K562 (cell line): Measurements from ENCODE around the gene SLC7A11. TPM values are rescaled to one million over a fixed set of nuclear protein-coding genes. Genes with fewer than 3 reads are reported as not detected.

Experiments used
- ATAC-seq: fragments of 200-7000 bp; cut with Tn5 transposase; 3 replicates; pipeline ENCODE4 v1.9.1; 2020; ENCODE audit warnings: moderate library complexity
- BruUV-seq: library from RNA; stranded (reverse); fragments of 400-500 nt; replicated peaks from 2 replicates; lab custom pipeline; 2021; lab: Mats Ljungman, UMichigan
- CTCF ChIA-PET: fragments of 300-600 bp; formaldehyde crosslinking; extraction: SDS; loops from one replicate; lab custom pipeline; 2021; ENCODE audit warnings: low intra/inter-chr PET ratio; lab: Yijun Ruan, JAX
- POLR2A ChIA-PET: fragments of 300-600, 350-650 bp; sonication (Branson Sonifier 250); formaldehyde crosslinking; extraction: SDS; loops from one replicate; lab custom pipeline; 2021; ENCODE audit warnings: antibody characterized with exemption, inconsistent platforms; lab: Yijun Ruan, JAX
- DNase-seq, 4 experiments: peaks; one replicate each; pipeline versions ENCODE4 v3.0.0 to v3.0.0-alpha.2; 2011 to 2018; ENCODE audit warnings: low spot score in 3 of 4, mixed read lengths in 3 of 4; ENCODE audit errors: extremely low read depth in 1 of 4
- FAIRE-seq: peaks from 2 replicates; lab custom pipeline; 2011; peaks lifted over from hg19 to GRCh38; lab: Jason Lieb, UNC
- H2AFZ ChIP-seq: 2 replicates; pipeline ENCODE4 v1.6.0; 2011; ENCODE audit warnings: low read depth, low read length, control low read depth, inconsistent platforms
- H3K27ac ChIP-seq: fragments of 200-600 bp; 3 replicates; pipeline ENCODE4 v1.8.0; 2011; ENCODE audit warnings: low read depth, mild to moderate bottlenecking, control low read depth, inconsistent platforms, low read length, moderate library complexity, mixed read lengths; ENCODE audit errors: extremely low read depth
- H3K27me3 ChIP-seq, 2 experiments: fragments of 300-600 bp in 1 of 2; 2 replicates in 1 of 2; 3 replicates in 1 of 2; pipeline versions ENCODE4 v1.6.0 to v1.8.0; 2011; ENCODE audit warnings: inconsistent platforms in 2 of 2, low read length in 2 of 2, mild to moderate bottlenecking in 1 of 2, mixed read lengths in 1 of 2, moderate library complexity in 1 of 2; ENCODE audit not compliant: control insufficient read depth in 2 of 2, insufficient read depth in 2 of 2
- H3K36me3 ChIP-seq: fragments of 300-600 bp; 3 replicates; pipeline ENCODE4 v1.8.0; 2011; ENCODE audit warnings: mild to moderate bottlenecking, low read length, inconsistent platforms; ENCODE audit not compliant: control insufficient read depth, insufficient read depth
- H3K4me1 ChIP-seq, 2 experiments: fragments of 200-600 bp in 1 of 2; replicated peaks in 1 of 2; 2 replicates in 1 of 2; 3 replicates in 1 of 2; pipeline versions ENCODE4 v1.5.1 to v1.8.0; 2011; ENCODE audit warnings: inconsistent platforms in 2 of 2, low read length in 2 of 2, mild to moderate bottlenecking in 1 of 2, mixed read lengths in 1 of 2, moderate library complexity in 1 of 2; ENCODE audit not compliant: control insufficient read depth in 2 of 2, insufficient read depth in 2 of 2
- H3K4me2 ChIP-seq: 2 replicates; pipeline ENCODE4 v1.6.1; 2011; ENCODE audit warnings: low read length, control low read depth, inconsistent platforms, mixed read lengths; ENCODE audit not compliant: insufficient read depth
- H3K4me3 ChIP-seq: fragments of 200-600 bp; sonication (generic), shearing (Covaris generic); 2 replicates; pipeline ENCODE4 v1.5.1; 2016; ENCODE audit warnings: control low read depth, inconsistent platforms
- H3K79me2 ChIP-seq: fragments of 200-600 bp; 3 replicates; pipeline ENCODE4 v1.8.0; 2011; ENCODE audit warnings: low read length, inconsistent platforms; ENCODE audit not compliant: control insufficient read depth, insufficient read depth
- H3K9ac ChIP-seq, 2 experiments: 2 replicates each; pipeline versions ENCODE4 v1.6.0 to v1.6.1; 2011; ENCODE audit warnings: low read depth in 2 of 2, low read length in 2 of 2, control low read depth in 1 of 2, inconsistent platforms in 1 of 2, mild to moderate bottlenecking in 1 of 2, mixed read lengths in 1 of 2; ENCODE audit not compliant: insufficient read depth in 1 of 2
- H3K9me1 ChIP-seq: one replicate; pipeline ENCODE4 v1.6.0; 2011; ENCODE audit warnings: inconsistent platforms, mild to moderate bottlenecking, low read length, moderate library complexity; ENCODE audit not compliant: control insufficient read depth, insufficient read depth
- H3K9me3 ChIP-seq: replicated peaks from 2 replicates; pipeline ENCODE4 v1.5.1; 2011; ENCODE audit warnings: low read depth, low read length, inconsistent platforms; ENCODE audit not compliant: control insufficient read depth, insufficient read depth
- H4K20me1 ChIP-seq: replicated peaks from 2 replicates; pipeline ENCODE4 v1.6.1; 2011; ENCODE audit warnings: low read length, inconsistent platforms, mixed read lengths; ENCODE audit not compliant: control insufficient read depth, insufficient read depth
- C11orf30 ChIP-seq: fragments of 450-650 bp; IDR thresholded peaks from 2 replicates; pipeline ENCODE4 v1.6.1; 2016; ENCODE audit warnings: low read depth, mild to moderate bottlenecking
- CEBPB ChIP-seq: fragments of 450-650 bp; IDR thresholded peaks from 2 replicates; pipeline ENCODE4 v1.6.1; 2016; ENCODE audit warnings: missing genetic modification characterization, missing compliant biosample characterization
- CEBPG ChIP-seq, 3 experiments: fragments of 200-800 bp in 1 of 3; sonication (Bioruptor generic) in 1 of 3; sonication (generic) in 1 of 3; formaldehyde crosslinking in 1 of 3; IDR thresholded peaks in 2 of 3; conservative IDR thresholded peaks in 1 of 3; 2 replicates each; pipeline versions ENCODE4 v1.6.1 to v1.8.0; 2016 to 2022; ENCODE audit warnings: missing compliant biosample characterization in 2 of 3, missing genetic modification characterization in 2 of 3, mild to moderate bottlenecking in 1 of 3, missing genetic modification reagents in 1 of 3
- RBM39 ChIP-seq: fragments of 200-400 bp; formaldehyde crosslinking; optimal IDR thresholded peaks from 2 replicates; pipeline ENCODE3; 2018; ENCODE audit warnings: low read depth, low read length
- SETDB1 ChIP-seq: IDR thresholded peaks from one replicate; pipeline ENCODE4 v1.6.1; 2012; ENCODE audit warnings: low read length, control low read depth, inconsistent platforms
- ZBTB43 ChIP-seq: sonication (generic); formaldehyde crosslinking; IDR thresholded peaks from 2 replicates; pipeline ENCODE4 v1.8.0; 2023; ENCODE audit warnings: mild to moderate bottlenecking, missing genetic modification reagents
- ZNF239 ChIP-seq: fragments of 250-450 bp; sonication (Bioruptor Pico); IDR thresholded peaks from 2 replicates; pipeline ENCODE4 v1.4.0; 2020; ENCODE audit warnings: mild to moderate bottlenecking
- ZNF316 ChIP-seq: fragments of 450-650 bp; IDR thresholded peaks from 2 replicates; pipeline ENCODE4 v1.6.1; 2016
- in situ Hi-C: fragments of 300-500 bp; cut with MboI; formaldehyde crosslinking; loops from 4 replicates; pipeline ENCODE4 v1.15.0; 2018; ENCODE audit warnings: inconsistent platforms, mixed read lengths
- intact Hi-C: fragments of 100-400 bp; cut with micrococcal nuclease; formaldehyde crosslinking; loops from 2 replicates; pipeline ENCODE4 v1.14.2; 2022
- polyA plus RNA-seq, 8 experiments: library from polyadenylated mRNA; depleted of rRNA in 4 of 8; stranded (reverse) in 5 of 8; unstranded in 3 of 8; fragments of >200 nt; fragmentation: Nextera tagmentation in 2 of 8; fragmentation: Illumina TruSeq in 1 of 8; extraction: Ambion mirVana in 2 of 8; extraction: Trizol in 1 of 8; gene quantifications; 2 replicates each; pipeline versions ENCODE4 v1.2.1 to v1.2.3, GENCODE V29; 2011 to 2014; ENCODE audit warnings: inconsistent platforms in 1 of 8, missing spikeins in 1 of 8
- total RNA-seq, 7 experiments: library from RNA; depleted of rRNA in 6 of 7; stranded (reverse); fragments of >200 nt in 6 of 7; fragmentation: Illumina TruSeq in 2 of 7; extraction: Trizol in 2 of 7; gene quantifications; 2 replicates each; pipeline versions ENCODE4 v1.2.1 to v1.2.3, GENCODE V29; 2011 to 2021; ENCODE audit warnings: low replicate concordance in 1 of 7

The SLC7A11 gene
- total and polyA plus RNA-seq, 9 of the 15 experiments (the other 6 are each of a cell fraction or from before 2014, with no cell fraction given) = 4.5 to 26.1 (median 13.5) TPM

DNA sequence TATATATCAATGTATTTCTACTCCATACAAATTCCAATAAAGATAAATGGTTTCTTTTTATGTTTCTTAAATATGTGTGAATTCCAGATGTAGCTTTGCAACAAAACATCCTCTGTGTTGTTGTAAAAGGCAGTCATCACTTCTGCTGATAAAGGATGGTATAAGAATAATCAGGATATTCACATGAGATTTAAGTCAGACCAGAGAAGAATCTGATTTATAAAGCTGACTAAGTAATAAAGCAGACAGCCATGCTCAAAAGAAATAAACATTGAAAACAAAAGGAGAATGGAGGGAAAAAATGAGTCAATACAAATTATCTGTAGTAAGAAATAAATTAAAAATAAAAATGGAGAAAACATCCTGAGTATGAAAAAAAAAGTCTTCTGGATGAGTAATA is 27.0 kb upstream of the SLC7A11 start:
- no peaks in the 10 kb centered on the region for H3K9me3 ChIP-seq
- DNase-seq = no peak
- H2AFZ ChIP-seq = no peak overlapping the region
- no peaks in the 10 kb centered on the region for H3K4me1 ChIP-seq
- CTCF ChIA-PET = no interaction called here
- POLR2A ChIA-PET = no interaction called here
- intact Hi-C loops = no loop called here
- H3K9me1 ChIP-seq = no peaks in the 10 kb centered on the region
- H3K4me3 ChIP-seq = no peak overlapping the region
- ATAC-seq = no peak
- H3K27ac ChIP-seq = no peak overlapping the region
- H3K4me2 ChIP-seq = no peak overlapping the region
- H3K79me2 ChIP-seq = no peaks in the 10 kb centered on the region
- in situ Hi-C loops = no loop called here
- BruUV-seq = no TSS peak
- H3K27me3 ChIP-seq = no peaks in the 10 kb centered on the region
- H3K9ac ChIP-seq = no peak overlapping the region
- no peak for FAIRE-seq
- H3K36me3 ChIP-seq = no peaks in the 10 kb centered on the region
- H4K20me1 ChIP-seq = no peaks in the 10 kb centered on the region
- TF ChIP-seq ZNF316 (0 out of 2 replicates have a peak, but pooled peaks have one; percentile 32), ZBTB43 (CRISPR knock-in tag) (no peak), C11orf30 (peak; percentile 24; the same call in 1 of the 2 replicates), SETDB1 (no peak)

- BruUV-seq = no TSS peak
Observed at GRCh38 chr4:138267835-138268234, 25.7 kb upstream of the SLC7A11 start.

More at GRCh38 chr4:138267835-138268234, 25.7 kb upstream of the SLC7A11 start:
- Histone ChIP-seq H3K4me3 (no peak overlapping the region), H3K9ac (no peak overlapping the region), H3K9me1 (no peaks in the 10 kb centered on the region), H3K79me2 (no peaks in the 10 kb centered on the region), H3K4me2 (no peak overlapping the region), H3K4me1 (peaks cover 0 to 8% of the 10 kb centered on the region in 2 experiments; a peak in 2 of 5 replicates), H4K20me1 (no peaks in the 10 kb centered on the region), H3K27ac (no peak overlapping the region), H3K27me3 (no peaks in the 10 kb centered on the region), H2AFZ (peak overlapping the region; percentile 68), H3K9me3 (no peaks in the 10 kb centered on the region), H3K36me3 (no peaks in the 10 kb centered on the region)
- ChIA-PET CTCF (interaction anchor here (0.5 kb wide), 1 partner anchor 15 kb away, joined by 3 read pairs; no protein-coding TSS in a partner anchor), POLR2A (no interaction called here)
- ATAC-seq (peak; percentile 64), FAIRE-seq (no peak), DNase-seq (no peak)
- intact Hi-C loops (no loop called here), in situ Hi-C loops (no loop called here)
- TF ChIP-seq CEBPG (CRISPR knock-in tag; IDR thresholded peaks at IDR 0.05) (no peak), CEBPG (tag; conservative IDR thresholded peaks at IDR 0.05 in 1 of 2, IDR thresholded peaks at IDR 0.05 in 1 of 2) (peak in 1 of 2 experiments; percentile 65; a peak in 2 of 4 replicates), CEBPB (tag) (peak; percentile 74), RBM39 (no peak), ZNF239 (CRISPR knock-in tag) (peak; percentile 84)
